Keratinocyte (primary cell): ENCODE data around the gene CDH12. TPM values are rescaled to one million over a fixed set of nuclear protein-coding genes. Genes with fewer than 3 reads are reported as not detected.

Experiments
- DNase-seq: peaks from one replicate; pipeline ENCODE4 v3.0.0-alpha.2; 2011; ENCODE audit warnings: low read depth, missing footprints, low spot score
- FAIRE-seq: peaks from 2 replicates; lab custom pipeline; 2011; peaks lifted over from hg19 to GRCh38; lab: Jason Lieb, UNC
- H2AFZ ChIP-seq: 2 replicates; pipeline ENCODE4 v1.6.0; 2012; ENCODE audit warnings: low read length, control low read depth, inconsistent platforms; ENCODE audit not compliant: control insufficient read depth
- H3K27ac ChIP-seq: 2 replicates; pipeline ENCODE4 v1.5.1; 2011; ENCODE audit warnings: low read length; ENCODE audit not compliant: control insufficient read depth, insufficient read depth
- H3K27me3 ChIP-seq: 3 replicates; pipeline ENCODE4 v1.6.0; 2011; ENCODE audit warnings: low read length; ENCODE audit not compliant: control insufficient read depth, insufficient read depth; ENCODE audit errors: extremely low read depth
- H3K36me3 ChIP-seq, 2 experiments: 2 replicates in 1 of 2; 3 replicates in 1 of 2; pipeline ENCODE4 v1.5.1; 2011; ENCODE audit warnings: low read length in 2 of 2, mild to moderate bottlenecking in 1 of 2; ENCODE audit not compliant: control insufficient read depth in 2 of 2, insufficient read depth in 2 of 2; ENCODE audit errors: extremely low read depth in 1 of 2
- H3K4me1 ChIP-seq: 3 replicates; pipeline ENCODE4 v1.5.1; 2011; ENCODE audit warnings: low read length; ENCODE audit not compliant: control insufficient read depth, insufficient read depth; ENCODE audit errors: extremely low read depth
- H3K4me2 ChIP-seq: 3 replicates; pipeline ENCODE4 v1.6.0; 2011; ENCODE audit warnings: low read depth, low read length; ENCODE audit not compliant: control insufficient read depth, insufficient read depth; ENCODE audit errors: extremely low read depth
- H3K4me3 ChIP-seq, 3 experiments: fragments of 200-600 bp in 1 of 3; sonication (generic) in 1 of 3; 2 replicates in 2 of 3; 3 replicates in 1 of 3; pipeline ENCODE4 v1.5.1; 2011 to 2016; ENCODE audit warnings: low read length in 3 of 3, mild to moderate bottlenecking in 3 of 3, control low read depth in 2 of 3, inconsistent platforms in 1 of 3, low read depth in 1 of 3, mixed read lengths in 1 of 3, mixed run types in 1 of 3, moderate library complexity in 1 of 3; ENCODE audit not compliant: control insufficient read depth in 2 of 3, insufficient read depth in 2 of 3; ENCODE audit errors: extremely low read depth in 1 of 3
- H3K79me2 ChIP-seq: 2 replicates; pipeline ENCODE4 v1.6.0; 2012; ENCODE audit warnings: low read length; ENCODE audit not compliant: control insufficient read depth, insufficient read depth
- H3K9ac ChIP-seq: 3 replicates; pipeline ENCODE4 v1.6.0; 2011; ENCODE audit warnings: low read length; ENCODE audit not compliant: control insufficient read depth, insufficient read depth; ENCODE audit errors: extremely low read depth
- H3K9me1 ChIP-seq: 3 replicates; pipeline ENCODE4 v1.6.0; 2011; ENCODE audit warnings: low read length; ENCODE audit not compliant: control insufficient read depth, insufficient read depth; ENCODE audit errors: extremely low read depth
- H3K9me3 ChIP-seq: 2 replicates; pipeline ENCODE4 v1.5.1; 2012; ENCODE audit warnings: low read depth, low read length; ENCODE audit not compliant: control insufficient read depth
- H4K20me1 ChIP-seq: 3 replicates; pipeline ENCODE4 v1.6.0; 2011; ENCODE audit warnings: low read length; ENCODE audit not compliant: control insufficient read depth, insufficient read depth; ENCODE audit errors: extremely low read depth
- EZH2 ChIP-seq: IDR thresholded peaks from one replicate; pipeline ENCODE4 v1.6.1; 2012; ENCODE audit warnings: inconsistent platforms, mild to moderate bottlenecking, low read length, moderate library complexity
- dilution Hi-C: fragments of 300-500 bp; cut with MboI; formaldehyde crosslinking; loops from one replicate; pipeline ENCODE4 v1.7.0; 2020; ENCODE audit warnings: low sequenced_read_pairs; ENCODE audit not compliant: extremely low pct_ligation_motif_present
- polyA plus RNA-seq, 5 experiments: library from polyadenylated mRNA; depleted of rRNA in 3 of 5; stranded (reverse) in 3 of 5; stranded (forward) in 1 of 5; unstranded in 1 of 5; fragments of >200 nt; gene quantifications; 1 replicate in 1 of 5; 2 replicates in 3 of 5; 3 replicates in 1 of 5; pipeline versions ENCODE4 v1.2.1 to v1.2.3, GENCODE V29; 2011 to 2012; ENCODE audit warnings: missing spikeins in 2 of 5, low read depth in 1 of 5, low replicate concordance in 1 of 5
- TF ChIP-seq, protein P1 (sequence below), 3 experiments: IDR thresholded peaks in 1 of 3; conservative IDR thresholded peaks in 1 of 3; optimal IDR thresholded peaks in 1 of 3; 2 replicates in 2 of 3; 3 replicates in 1 of 3; pipeline versions ENCODE3 to v1.5.1; 2011; ENCODE audit warnings: low read length in 3 of 3, mild to moderate bottlenecking in 3 of 3, moderate library complexity in 2 of 3, control low read depth in 1 of 3, inconsistent platforms in 1 of 3; ENCODE audit not compliant: insufficient read depth in 2 of 3; ENCODE audit errors: extremely low read depth in 1 of 3

CDH12 gene
- polyA plus RNA-seq, 1 donor (not counting 4 experiments of a cell fraction or from before 2014, with no cell fraction given): not detected

DNA sequence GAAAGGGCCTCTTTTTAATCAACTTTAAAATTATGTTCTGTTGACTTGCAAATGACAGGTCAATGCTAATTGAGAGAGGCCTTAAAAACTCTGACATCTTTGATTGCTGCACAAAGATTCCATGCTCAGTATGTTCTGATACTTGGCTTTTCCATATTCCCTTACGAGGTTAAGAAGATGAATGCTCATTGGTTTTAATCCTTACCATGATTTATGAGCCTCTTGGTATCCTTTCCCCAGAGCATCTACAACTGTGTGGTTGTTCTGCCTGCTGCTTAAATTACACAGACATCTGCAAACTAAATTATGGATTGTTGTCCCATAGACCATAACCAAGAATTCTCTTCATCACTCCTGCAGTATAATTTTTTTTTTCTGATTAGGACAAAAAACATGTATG lies 352.6 kb downstream of the CDH12 start:
- FAIRE-seq: no peak
- no peak for TF ChIP-seq EZH2
- TF ChIP-seq, protein P1, sequence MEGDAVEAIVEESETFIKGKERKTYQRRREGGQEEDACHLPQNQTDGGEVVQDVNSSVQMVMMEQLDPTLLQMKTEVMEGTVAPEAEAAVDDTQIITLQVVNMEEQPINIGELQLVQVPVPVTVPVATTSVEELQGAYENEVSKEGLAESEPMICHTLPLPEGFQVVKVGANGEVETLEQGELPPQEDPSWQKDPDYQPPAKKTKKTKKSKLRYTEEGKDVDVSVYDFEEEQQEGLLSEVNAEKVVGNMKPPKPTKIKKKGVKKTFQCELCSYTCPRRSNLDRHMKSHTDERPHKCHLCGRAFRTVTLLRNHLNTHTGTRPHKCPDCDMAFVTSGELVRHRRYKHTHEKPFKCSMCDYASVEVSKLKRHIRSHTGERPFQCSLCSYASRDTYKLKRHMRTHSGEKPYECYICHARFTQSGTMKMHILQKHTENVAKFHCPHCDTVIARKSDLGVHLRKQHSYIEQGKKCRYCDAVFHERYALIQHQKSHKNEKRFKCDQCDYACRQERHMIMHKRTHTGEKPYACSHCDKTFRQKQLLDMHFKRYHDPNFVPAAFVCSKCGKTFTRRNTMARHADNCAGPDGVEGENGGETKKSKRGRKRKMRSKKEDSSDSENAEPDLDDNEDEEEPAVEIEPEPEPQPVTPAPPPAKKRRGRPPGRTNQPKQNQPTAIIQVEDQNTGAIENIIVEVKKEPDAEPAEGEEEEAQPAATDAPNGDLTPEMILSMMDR (optimal IDR thresholded peaks at IDR 0.05 in 1 of 3, IDR thresholded peaks at IDR 0.05 in 1 of 3, conservative IDR thresholded peaks at IDR 0.05 in 1 of 3; ENCODE audit: extremely low read depth in 1 of 3, insufficient read depth in 2 of 3, low read length in 3 of 3): no peak

DNA sequence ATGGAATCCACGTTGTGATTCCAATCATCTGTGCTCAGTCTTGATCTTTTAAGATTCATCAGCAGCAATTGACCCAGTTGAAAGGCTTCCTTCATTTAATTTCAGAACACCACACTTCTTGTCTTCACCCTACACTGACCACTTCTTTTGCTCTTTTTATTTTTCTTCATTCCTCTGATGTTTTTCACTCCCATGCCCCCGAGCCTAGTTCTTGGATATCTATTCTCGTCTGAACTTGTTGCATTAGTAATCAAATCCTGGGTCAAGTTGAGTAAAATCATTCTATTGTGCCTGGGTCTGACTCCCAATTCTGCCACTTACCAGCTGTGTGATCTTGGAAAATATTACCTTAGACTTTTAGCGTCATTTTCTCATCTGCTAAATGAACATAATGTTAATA lies 356.5 kb downstream of the CDH12 start:
- Histone ChIP-seq H3K9ac (no peak overlapping the region), H3K4me3 (no peak overlapping the region), H3K27me3 (no peaks in the 10 kb centered on the region), H3K9me3 (no peaks in the 10 kb centered on the region), H3K4me1 (peaks cover 7% of the 10 kb centered on the region), H2AFZ (no peak overlapping the region), H3K9me1 (no peaks in the 10 kb centered on the region), H3K79me2 (no peaks in the 10 kb centered on the region), H4K20me1 (no peaks in the 10 kb centered on the region), H3K36me3 (no peaks in the 10 kb centered on the region), H3K27ac (no peak overlapping the region), H3K4me2 (no peak overlapping the region)
- dilution Hi-C loops: no loop called here
- no peak for TF ChIP-seq EZH2
- TF ChIP-seq, protein P1 (optimal IDR thresholded peaks at IDR 0.05 in 1 of 3, IDR thresholded peaks at IDR 0.05 in 1 of 3, conservative IDR thresholded peaks at IDR 0.05 in 1 of 3; ENCODE audit: extremely low read depth in 1 of 3, insufficient read depth in 2 of 3, low read length in 3 of 3): no peak
- no peak for DNase-seq
- no peak for FAIRE-seq

More for the DNA sequence above, 352.6 kb downstream of the CDH12 start:
- H4K20me1 ChIP-seq: no peaks in the 10 kb centered on the region
- no peak overlapping the region for H2AFZ ChIP-seq
- H3K27me3 ChIP-seq: no peaks in the 10 kb centered on the region
- dilution Hi-C loops: no loop called here
- peaks cover 7% of the 10 kb centered on the region for H3K4me1 ChIP-seq
- no peaks in the 10 kb centered on the region for H3K9me1 ChIP-seq
- no peak for DNase-seq
- no peak overlapping the region for H3K9ac ChIP-seq
- H3K4me3 ChIP-seq: no peak overlapping the region
- no peaks in the 10 kb centered on the region for H3K36me3 ChIP-seq
- H3K4me2 ChIP-seq: no peak overlapping the region
- no peaks in the 10 kb centered on the region for H3K9me3 ChIP-seq
- no peak overlapping the region for H3K27ac ChIP-seq
- H3K79me2 ChIP-seq: no peaks in the 10 kb centered on the region
